HG03135 (cell line): ENCODE results near the gene MACROH2A1.
A peak's percentile ranks its signal among the peaks of the same experiment; 100 is the strongest.

Source experiments
- ATAC-seq: cut with Tn5 transposase; IDR thresholded peaks from one replicate; pipeline ENCODE4 v1.9.1; 2021; ENCODE audit warnings: mild to moderate bottlenecking, moderate library complexity; ENCODE audit not compliant: unreplicated experiment

MACROH2A1 gene

GRCh38 chr5:135436951-135437418 lies 38.0 kb upstream of the MACROH2A1 start:
- ATAC-seq, result no peak

GRCh38 chr5:135435467-135436330 lies 36.7 kb upstream of the MACROH2A1 start:
- no peak for ATAC-seq

- ATAC-seq, result no peak
Measured at GRCh38 chr5:135434591-135435466, 35.8 kb upstream of the MACROH2A1 start.

- no peak for ATAC-seq
Measured at GRCh38 chr5:135433681-135434426, 34.8 kb upstream of the MACROH2A1 start.

GRCh38 chr5:135432113-135432512 lies 33.1 kb upstream of the MACROH2A1 start:
- no peak for ATAC-seq

- no peak for ATAC-seq
Measured at GRCh38 chr5:135430135-135430437, 31.1 kb upstream of the MACROH2A1 start.

GRCh38 chr5:135429301-135430134 lies 30.5 kb upstream of the MACROH2A1 start:
- ATAC-seq, result no peak

GRCh38 chr5:135428586-135428985 lies 29.6 kb upstream of the MACROH2A1 start:
- ATAC-seq, result no peak

- ATAC-seq, result peak; percentile 87
Measured at GRCh38 chr5:135426102-135427082, 27.4 kb upstream of the MACROH2A1 start.

- ATAC-seq, result no peak
Measured at GRCh38 chr5:135425641-135426040, 26.6 kb upstream of the MACROH2A1 start.

- ATAC-seq, result no peak
Measured at GRCh38 chr5:135423846-135424168, 24.8 kb upstream of the MACROH2A1 start.

GRCh38 chr5:135423146-135423845 lies 24.3 kb upstream of the MACROH2A1 start:
- ATAC-seq, result no peak

GRCh38 chr5:135422419-135422818 lies 23.4 kb upstream of the MACROH2A1 start:
- ATAC-seq, result no peak

- no peak for ATAC-seq
Measured at GRCh38 chr5:135417083-135417482, 18.1 kb upstream of the MACROH2A1 start.

- no peak for ATAC-seq
Measured at GRCh38 chr5:135405082-135405481, 6.1 kb upstream of the MACROH2A1 start.

- no peak for ATAC-seq
Measured at GRCh38 chr5:135402031-135402430, 3.0 kb upstream of the MACROH2A1 start.

GRCh38 chr5:135400866-135401265 lies 1.8 kb upstream of the MACROH2A1 start:
- ATAC-seq, result no peak

GRCh38 chr5:135399794-135400542 lies 937 bp upstream of the MACROH2A1 start:
- no peak for ATAC-seq
